IMR-90 (cell line): Measurements from ENCODE around the gene GNAI2.

Experiments
- BHLHE40 ChIP-seq: fragments of 150-350 bp; IDR thresholded peaks from 2 replicates; pipeline ENCODE4 v1.6.1; 2016; ENCODE audit warnings: mild to moderate bottlenecking, low read depth, low read length
- CEBPB ChIP-seq: IDR thresholded peaks from 2 replicates; pipeline ENCODE4 v1.6.1; 2012; ENCODE audit warnings: low read depth, low read length, improper control_type of control experiment
- CHD1 ChIP-seq: IDR thresholded peaks from 2 replicates; pipeline ENCODE4 v1.6.1; 2012; ENCODE audit warnings: low read depth, low read length, improper control_type of control experiment
- MAFK ChIP-seq: IDR thresholded peaks from 2 replicates; pipeline ENCODE4 v1.6.1; 2012; ENCODE audit warnings: low read depth, low read length, improper control_type of control experiment
- MAZ ChIP-seq: IDR thresholded peaks from 2 replicates; pipeline ENCODE4 v1.6.1; 2012; ENCODE audit warnings: low read depth, mild to moderate bottlenecking, low read length, improper control_type of control experiment, moderate library complexity, borderline replicate concordance
- MXI1 ChIP-seq: IDR thresholded peaks from 2 replicates; pipeline ENCODE4 v1.6.1; 2012; ENCODE audit warnings: low read depth, mild to moderate bottlenecking, low read length, moderate library complexity, borderline replicate concordance
- POLR2A ChIP-seq: IDR thresholded peaks from 2 replicates; pipeline ENCODE4 v1.6.1; 2012; ENCODE audit warnings: mild to moderate bottlenecking, low read depth, low read length
- RAD21 ChIP-seq: IDR thresholded peaks from 2 replicates; pipeline ENCODE4 v1.6.1; 2012; ENCODE audit warnings: low read length, improper control_type of control experiment
- RCOR1 ChIP-seq: IDR thresholded peaks from 2 replicates; pipeline ENCODE4 v1.6.1; 2012; ENCODE audit warnings: mild to moderate bottlenecking, low read length, improper control_type of control experiment; ENCODE audit not compliant: insufficient replicate concordance
- TF ChIP-seq, protein P1 (sequence below): conservative IDR thresholded peaks from 2 replicates; pipeline ENCODE4 v1.5.1; 2012; ENCODE audit warnings: mild to moderate bottlenecking, low read depth, low read length, improper control_type of control experiment
- TF ChIP-seq, protein P2 (sequence below): fragments of 150-350 bp; IDR thresholded peaks from 2 replicates; pipeline ENCODE4 v1.6.1; 2016; ENCODE audit warnings: low read depth, mild to moderate bottlenecking, low read length, moderate library complexity, borderline replicate concordance

DNA sequence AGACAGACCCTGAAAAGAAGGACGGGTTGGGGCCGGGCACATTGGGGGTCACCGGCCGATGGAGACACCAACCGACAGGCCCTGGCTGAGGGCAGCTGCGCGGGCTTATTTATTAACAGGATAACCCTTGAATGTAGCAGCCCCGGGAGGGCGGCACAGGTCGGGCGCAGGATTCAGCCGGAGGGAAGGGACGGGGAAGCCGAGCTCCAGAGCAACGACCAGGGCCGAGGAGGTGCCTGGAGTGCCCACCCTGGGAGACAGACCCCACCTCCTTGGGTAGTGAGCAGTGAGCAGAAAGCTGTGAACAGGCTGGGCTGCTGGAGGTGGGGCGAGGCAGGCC, 40.7 kb downstream of the GNAI2 start:
- TF ChIP-seq POLR2A, result no peak
- TF ChIP-seq, protein P1, sequence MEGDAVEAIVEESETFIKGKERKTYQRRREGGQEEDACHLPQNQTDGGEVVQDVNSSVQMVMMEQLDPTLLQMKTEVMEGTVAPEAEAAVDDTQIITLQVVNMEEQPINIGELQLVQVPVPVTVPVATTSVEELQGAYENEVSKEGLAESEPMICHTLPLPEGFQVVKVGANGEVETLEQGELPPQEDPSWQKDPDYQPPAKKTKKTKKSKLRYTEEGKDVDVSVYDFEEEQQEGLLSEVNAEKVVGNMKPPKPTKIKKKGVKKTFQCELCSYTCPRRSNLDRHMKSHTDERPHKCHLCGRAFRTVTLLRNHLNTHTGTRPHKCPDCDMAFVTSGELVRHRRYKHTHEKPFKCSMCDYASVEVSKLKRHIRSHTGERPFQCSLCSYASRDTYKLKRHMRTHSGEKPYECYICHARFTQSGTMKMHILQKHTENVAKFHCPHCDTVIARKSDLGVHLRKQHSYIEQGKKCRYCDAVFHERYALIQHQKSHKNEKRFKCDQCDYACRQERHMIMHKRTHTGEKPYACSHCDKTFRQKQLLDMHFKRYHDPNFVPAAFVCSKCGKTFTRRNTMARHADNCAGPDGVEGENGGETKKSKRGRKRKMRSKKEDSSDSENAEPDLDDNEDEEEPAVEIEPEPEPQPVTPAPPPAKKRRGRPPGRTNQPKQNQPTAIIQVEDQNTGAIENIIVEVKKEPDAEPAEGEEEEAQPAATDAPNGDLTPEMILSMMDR, result no peak
- TF ChIP-seq MAZ, result no peak
- TF ChIP-seq RAD21, result no peak
- TF ChIP-seq CEBPB, result no peak
- TF ChIP-seq, protein P2, sequence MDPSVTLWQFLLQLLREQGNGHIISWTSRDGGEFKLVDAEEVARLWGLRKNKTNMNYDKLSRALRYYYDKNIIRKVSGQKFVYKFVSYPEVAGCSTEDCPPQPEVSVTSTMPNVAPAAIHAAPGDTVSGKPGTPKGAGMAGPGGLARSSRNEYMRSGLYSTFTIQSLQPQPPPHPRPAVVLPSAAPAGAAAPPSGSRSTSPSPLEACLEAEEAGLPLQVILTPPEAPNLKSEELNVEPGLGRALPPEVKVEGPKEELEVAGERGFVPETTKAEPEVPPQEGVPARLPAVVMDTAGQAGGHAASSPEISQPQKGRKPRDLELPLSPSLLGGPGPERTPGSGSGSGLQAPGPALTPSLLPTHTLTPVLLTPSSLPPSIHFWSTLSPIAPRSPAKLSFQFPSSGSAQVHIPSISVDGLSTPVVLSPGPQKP, result no peak
- TF ChIP-seq RCOR1, result no peak
- no peak for TF ChIP-seq MAFK
- TF ChIP-seq MXI1, result no peak
- no peak for TF ChIP-seq BHLHE40
- TF ChIP-seq CHD1, result no peak
